ENCODE results near the gene TUSC2. TPM values are rescaled to one million over a fixed set of nuclear protein-coding genes. Genes with fewer than 3 reads are reported as not detected.
"Not testable (repeated sequence)": the region's sequence is repeated elsewhere in the genome, so short reads cannot be mapped to it uniquely, and the experiment has no call there.

The TUSC2 gene
- total and polyA plus RNA-seq, 5 donors: 28.9 to 34.9 (median 31.1) TPM

- Histone ChIP-seq H3K4me1 (ENCODE audit: control insufficient read depth, insufficient read depth, low read length) (peaks cover 5% of the 10 kb centered on the region), H3K27ac (ENCODE audit: low read length) (no peak overlapping the region), H3K27me3 (ENCODE audit: control insufficient read depth, insufficient read depth) (no peaks in the 10 kb centered on the region), H3K9me3 (ENCODE audit: control insufficient read depth, low read length) (no peaks in the 10 kb centered on the region), H3K4me3 (ENCODE audit: low read length) (no peak overlapping the region)
- WGBS: 92% methylated on average over 6 of the region's 6 CpGs
- DNase-seq (no peak), ATAC-seq (no peak)
- intact Hi-C loops (cut with DNase I): no loop called here
Measured at GRCh38 chr3:50289130-50289529, 38.9 kb downstream of the TUSC2 start.

- DNase-seq (peak in 1 of 3 donors; percentile 34), ATAC-seq (no peak)
- Histone ChIP-seq H3K4me3 (ENCODE audit: low read length) (no peak overlapping the region), H3K9me3 (ENCODE audit: control insufficient read depth, low read length) (no peaks in the 10 kb centered on the region), H3K27me3 (ENCODE audit: control insufficient read depth, insufficient read depth) (no peaks in the 10 kb centered on the region), H3K4me1 (ENCODE audit: control insufficient read depth, insufficient read depth, low read length) (peaks cover 5% of the 10 kb centered on the region), H3K27ac (ENCODE audit: low read length) (no peak overlapping the region)
- intact Hi-C loops (cut with DNase I): no loop called here
- WGBS: 93% methylated on average over 23 of the region's 23 CpGs
Measured at GRCh38 chr3:50288387-50289007, 39.5 kb downstream of the TUSC2 start.

- DNase-seq (peak in 2 of 3 donors; percentile 69 to 81), ATAC-seq (peak in 1 of 2 donors; percentile 17)
- no peak overlapping the region for H3K4me3 ChIP-seq (ENCODE audit: low read length)
- intact Hi-C loops (cut with DNase I): no loop called here
- peaks cover 3% of the 10 kb centered on the region for H3K4me1 ChIP-seq (ENCODE audit: control insufficient read depth, insufficient read depth, low read length)
- no peaks in the 10 kb centered on the region for H3K9me3 ChIP-seq (ENCODE audit: control insufficient read depth, low read length)
- peak overlapping the region; percentile 48 for H3K27ac ChIP-seq (ENCODE audit: low read length)
- no peaks in the 10 kb centered on the region for H3K27me3 ChIP-seq (ENCODE audit: control insufficient read depth, insufficient read depth)
- WGBS: 64% methylated on average over 1 of the region's 1 CpG
Measured at GRCh38 chr3:50287262-50287661, 40.8 kb downstream of the TUSC2 start.

GRCh38 chr3:50286322-50287227 is 41.4 kb downstream of the TUSC2 start:
- no peaks in the 10 kb centered on the region for H3K9me3 ChIP-seq (ENCODE audit: control insufficient read depth, low read length)
- H3K4me3 ChIP-seq (ENCODE audit: low read length): no peak overlapping the region
- peaks cover 3% of the 10 kb centered on the region for H3K4me1 ChIP-seq (ENCODE audit: control insufficient read depth, insufficient read depth, low read length)
- 87% methylated on average over 28 of the region's 28 CpGs for WGBS
- no peaks in the 10 kb centered on the region for H3K27me3 ChIP-seq (ENCODE audit: control insufficient read depth, insufficient read depth)
- no peak for ATAC-seq
- peak in 1 of 3 donors; percentile 44 for DNase-seq
- H3K27ac ChIP-seq (ENCODE audit: low read length): peak overlapping the region; percentile 48
- intact Hi-C loops (cut with DNase I): no loop called here

- H3K4me3 ChIP-seq (ENCODE audit: low read length); H3K9me3 ChIP-seq (ENCODE audit: control insufficient read depth, low read length); DNase-seq; H3K27me3 ChIP-seq (ENCODE audit: control insufficient read depth, insufficient read depth); ATAC-seq; intact Hi-C loops (cut with DNase I); H3K27ac ChIP-seq (ENCODE audit: low read length); H3K4me1 ChIP-seq (ENCODE audit: control insufficient read depth, insufficient read depth, low read length): not testable (repeated sequence)
- 87% methylated on average over 6 of the region's 6 CpGs for WGBS
Measured at GRCh38 chr3:50284121-50284520, 43.9 kb downstream of the TUSC2 start.

- peak overlapping the region; percentile 9 for H3K4me3 ChIP-seq (ENCODE audit: low read length)
- 81% methylated on average over 8 of the region's 8 CpGs for WGBS
- peaks cover 2% of the 10 kb centered on the region for H3K4me1 ChIP-seq (ENCODE audit: control insufficient read depth, insufficient read depth, low read length)
- DNase-seq (no peak), ATAC-seq (peak; percentile 2)
- no peaks in the 10 kb centered on the region for H3K9me3 ChIP-seq (ENCODE audit: control insufficient read depth, low read length)
- intact Hi-C loops (cut with DNase I): loop anchor here in 2 of 4 donors (10.0 kb wide), 1 partner anchor 155 kb away; no protein-coding TSS in a partner anchor
- H3K27me3 ChIP-seq (ENCODE audit: control insufficient read depth, insufficient read depth): no peaks in the 10 kb centered on the region
- peak overlapping the region; percentile 89 for H3K27ac ChIP-seq (ENCODE audit: low read length)
Measured at GRCh38 chr3:50279255-50280016, 48.6 kb downstream of the TUSC2 start.

- ATAC-seq (peak; percentile 43 to 78), DNase-seq (peak in 2 of 3 donors; percentile 80)
- Histone ChIP-seq H3K4me1 (ENCODE audit: control insufficient read depth, insufficient read depth, low read length) (peaks cover 2% of the 10 kb centered on the region), H3K27me3 (ENCODE audit: control insufficient read depth, insufficient read depth) (no peaks in the 10 kb centered on the region), H3K27ac (ENCODE audit: low read length) (peak within 1 kb of the TSS; percentile 89), H3K9me3 (ENCODE audit: control insufficient read depth, low read length) (no peaks in the 10 kb centered on the region), H3K4me3 (ENCODE audit: low read length) (peak within 1 kb of the TSS; percentile 9)
- intact Hi-C loops (cut with DNase I): loop anchor here in 2 of 4 donors (10.0 kb wide), 1 partner anchor 154 kb away; no protein-coding TSS in a partner anchor
- 37% methylated on average over 2 of the region's 2 CpGs for WGBS
Measured at GRCh38 chr3:50278880-50279224, 49.2 kb downstream of the TUSC2 start, which contains the start of gene LSMEM2. Gene LSMEM2 (plus strand): TSS chr3:50279087. CDS start chr3:50279114, 27 bp downstream.

GRCh38 chr3:50278123-50278879 is 49.7 kb downstream of the TUSC2 start:
- H3K9me3 ChIP-seq (ENCODE audit: control insufficient read depth, low read length): no peaks in the 10 kb centered on the region
- H3K27ac ChIP-seq (ENCODE audit: low read length): peak overlapping the region; percentile 89
- intact Hi-C loops (cut with DNase I): loop anchor here in 2 of 4 donors (10.0 kb wide), 1 partner anchor 154 kb away; no protein-coding TSS in a partner anchor
- ATAC-seq (peak in 1 of 2 donors; percentile 1), DNase-seq (no peak)
- H3K4me3 ChIP-seq (ENCODE audit: low read length): no peak overlapping the region
- H3K4me1 ChIP-seq (ENCODE audit: control insufficient read depth, insufficient read depth, low read length): peaks cover 2% of the 10 kb centered on the region
- WGBS: 76% methylated on average over 4 of the region's 4 CpGs
- H3K27me3 ChIP-seq (ENCODE audit: control insufficient read depth, insufficient read depth): no peaks in the 10 kb centered on the region

GRCh38 chr3:50276762-50277101 is 51.3 kb downstream of the TUSC2 start:
- Histone ChIP-seq H3K4me1 (ENCODE audit: control insufficient read depth, insufficient read depth, low read length) (peaks cover 2% of the 10 kb centered on the region), H3K4me3 (ENCODE audit: low read length) (no peak overlapping the region), H3K27ac (ENCODE audit: low read length) (no peak overlapping the region), H3K27me3 (ENCODE audit: control insufficient read depth, insufficient read depth) (no peaks in the 10 kb centered on the region), H3K9me3 (ENCODE audit: control insufficient read depth, low read length) (no peaks in the 10 kb centered on the region)
- intact Hi-C loops (cut with DNase I): loop anchor here in 2 of 4 donors (10.0 kb wide), 1 partner anchor 152 kb away; no protein-coding TSS in a partner anchor
- ATAC-seq (no peak), DNase-seq (no peak)
- 89% methylated on average over 17 of the region's 17 CpGs for WGBS

Measured in right cardiac atrium (tissue), 5 donors.